ENCODE results near the gene PLXDC2. TPM values are rescaled to one million over a fixed set of nuclear protein-coding genes. Genes with fewer than 3 reads are reported as not detected.
"Not testable (repeated sequence)": the region's sequence is repeated elsewhere in the genome, so short reads cannot be mapped to it uniquely, and the experiment has no call there.

PLXDC2 gene
- polyA plus RNA-seq, 1 of the 3 experiments (the other 2 are of a cell fraction): 2.5 TPM

- Histone ChIP-seq H3K9me3 (no peaks in the 10 kb centered on the region), H3K27me3 (ENCODE audit: insufficient read depth) (no peaks in the 10 kb centered on the region), H3K4me2 (no peak overlapping the region), H3K36me3 (replicated peaks in 1 of 2; ENCODE audit: control insufficient read depth in 1 of 2, insufficient read depth in 2 of 2, low read length in 1 of 2) (no peaks in the 10 kb centered on the region), H3K79me2 (ENCODE audit: insufficient read depth) (no peaks in the 10 kb centered on the region), H3F3A (replicated peaks; ENCODE audit: insufficient read depth) (no peaks in the 10 kb centered on the region), H4K20me1 (ENCODE audit: insufficient read depth) (no peaks in the 10 kb centered on the region), H3K27ac (ENCODE audit: low read depth in 2 of 2, low read length in 1 of 2) (no peak overlapping the region), H3K4me3 (ENCODE audit: low read depth in 2 of 2, low read length in 1 of 2) (no peak overlapping the region), H3K9me2 (no peaks in the 10 kb centered on the region), H2AFZ (ENCODE audit: low read depth) (no peak overlapping the region), H3K9ac (no peak overlapping the region), H3K4me1 (ENCODE audit: control insufficient read depth in 1 of 2, insufficient read depth in 2 of 2, low read depth in 1 of 2, low read length in 1 of 2) (peaks cover 0 to 2% of the 10 kb centered on the region in 2 experiments; a peak in 2 of 4 replicates)
- TF ChIP-seq, protein P1, sequence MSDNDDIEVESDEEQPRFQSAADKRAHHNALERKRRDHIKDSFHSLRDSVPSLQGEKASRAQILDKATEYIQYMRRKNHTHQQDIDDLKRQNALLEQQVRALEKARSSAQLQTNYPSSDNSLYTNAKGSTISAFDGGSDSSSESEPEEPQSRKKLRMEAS (IDR thresholded peaks at IDR 0.05; ENCODE audit: low read depth): no peak
- no peak for TF ChIP-seq SMC3 (IDR thresholded peaks at IDR 0.05; ENCODE audit: low read depth, low read length)
- TF ChIP-seq MXI1 (IDR thresholded peaks at IDR 0.05; ENCODE audit: low read depth, low read length): no peak
- no peak for TF ChIP-seq TAF1 (IDR thresholded peaks at IDR 0.05; ENCODE audit: borderline replicate concordance, low read depth, low read length)
- TF ChIP-seq NFIC (IDR thresholded peaks at IDR 0.05; ENCODE audit: borderline replicate concordance): no peak
- no peak for TF ChIP-seq NRF1 (IDR thresholded peaks at IDR 0.05; ENCODE audit: low read depth, low read length)
- TF ChIP-seq FOSL2 (IDR thresholded peaks at IDR 0.05; ENCODE audit: borderline replicate concordance, low read depth): no peak
- TF ChIP-seq GABPA (IDR thresholded peaks at IDR 0.05; ENCODE audit: low read depth): no peak
- TF ChIP-seq USF2 (IDR thresholded peaks at IDR 0.05; ENCODE audit: borderline replicate concordance, low read depth, low read length): no peak
- no peak for TF ChIP-seq ELF1 (IDR thresholded peaks at IDR 0.05)
- no peak for TF ChIP-seq IRF3 (IDR thresholded peaks at IDR 0.05; ENCODE audit: low read depth, low read length)
- no peak for TF ChIP-seq JUND (IDR thresholded peaks at IDR 0.05)
- no peak for TF ChIP-seq GATA2 (CRISPR knock-in tag; IDR thresholded peaks at IDR 0.05)
- no peak for TF ChIP-seq EP300 (IDR thresholded peaks at IDR 0.05; ENCODE audit: borderline replicate concordance in 1 of 2, low read depth in 1 of 2, low read length in 1 of 2)
- TF ChIP-seq TCF12 (IDR thresholded peaks at IDR 0.05): no peak
- POLR2A ChIA-PET: no interaction called here
- WGBS (ENCODE audit: low lambda C conversion rate): 59% methylated on average over 1 of the region's 1 CpG
- CTCF ChIA-PET: interaction anchor here (1.6 kb wide), 1 partner anchor 11 kb away, joined by 4 read pairs; no protein-coding TSS in a partner anchor
- no peak for DNase-seq
Observed at GRCh38 chr10:19999431-19999830, 183.2 kb downstream of the PLXDC2 start.

DNA sequence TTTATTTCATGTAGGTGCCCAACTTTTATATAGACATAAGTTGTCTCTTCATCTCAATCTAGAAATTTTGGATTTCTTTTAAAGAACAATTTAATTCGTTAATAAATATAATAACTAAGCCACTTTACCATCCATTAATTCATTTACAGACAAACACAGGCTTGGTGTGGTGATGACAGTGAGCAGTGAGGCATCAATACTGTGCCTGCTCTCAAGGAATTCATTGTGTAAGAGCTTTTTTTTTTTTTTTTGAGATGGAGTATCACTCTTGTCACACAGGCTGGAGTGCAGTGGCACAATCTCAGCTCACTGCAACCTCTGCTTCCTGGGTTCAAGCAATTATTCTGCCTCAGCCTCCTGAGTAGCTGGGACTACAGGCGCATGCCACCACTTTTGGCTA is 185.8 kb downstream of the PLXDC2 start:
- H3K36me3 ChIP-seq (replicated peaks in 1 of 2; ENCODE audit: control insufficient read depth in 1 of 2, insufficient read depth in 2 of 2, low read length in 1 of 2); H3K9me2 ChIP-seq; POLR2A ChIA-PET; H3K4me2 ChIP-seq; H4K20me1 ChIP-seq (ENCODE audit: insufficient read depth); H3K27ac ChIP-seq (ENCODE audit: low read depth in 2 of 2, low read length in 1 of 2); H3K4me3 ChIP-seq (ENCODE audit: low read depth in 2 of 2, low read length in 1 of 2); H3K9me3 ChIP-seq; H3K79me2 ChIP-seq (ENCODE audit: insufficient read depth); H3K27me3 ChIP-seq (ENCODE audit: insufficient read depth); H3K4me1 ChIP-seq (ENCODE audit: control insufficient read depth in 1 of 2, insufficient read depth in 2 of 2, low read depth in 1 of 2, low read length in 1 of 2); H3K9ac ChIP-seq; H2AFZ ChIP-seq (ENCODE audit: low read depth); DNase-seq; CTCF ChIA-PET; H3F3A ChIP-seq (replicated peaks; ENCODE audit: insufficient read depth): not testable (repeated sequence)
- 45% methylated on average over 2 of the region's 2 CpGs for WGBS (ENCODE audit: low lambda C conversion rate)

Measured in SK-N-SH (cell line).